ENCODE results near the gene ARID3A.

The ARID3A gene

GRCh38 chr19:934865-935479 lies 9.1 kb downstream of the ARID3A start:
- no peak for TF ChIP-seq CTCF (IDR thresholded peaks at IDR 0.05; ENCODE audit: insufficient read depth, missing control alignments)
- DNase-seq (ENCODE audit: insufficient read length, low spot score) (no peak), FAIRE-seq (no peak)

- DNase-seq (ENCODE audit: insufficient read length, low spot score) (no peak), FAIRE-seq (no peak)
- no peak for TF ChIP-seq CTCF (IDR thresholded peaks at IDR 0.05; ENCODE audit: insufficient read depth, missing control alignments)
Observed at GRCh38 chr19:936175-936546, 10.3 kb downstream of the ARID3A start.

- FAIRE-seq (no peak), DNase-seq (ENCODE audit: insufficient read length, low spot score) (no peak)
- no peak for TF ChIP-seq CTCF (IDR thresholded peaks at IDR 0.05; ENCODE audit: insufficient read depth, missing control alignments)
Observed at GRCh38 chr19:937259-937694, 11.4 kb downstream of the ARID3A start.

GRCh38 chr19:938233-938923 lies 12.5 kb downstream of the ARID3A start:
- no peak for TF ChIP-seq CTCF (IDR thresholded peaks at IDR 0.05; ENCODE audit: insufficient read depth, missing control alignments)
- no peak for FAIRE-seq
- no peak for DNase-seq (ENCODE audit: insufficient read length, low spot score)

- FAIRE-seq = no peak
Observed at GRCh38 chr19:939439-939838, 13.6 kb downstream of the ARID3A start.

GRCh38 chr19:939922-940321 lies 14.1 kb downstream of the ARID3A start:
- no peak for TF ChIP-seq CTCF (IDR thresholded peaks at IDR 0.05; ENCODE audit: insufficient read depth, missing control alignments)
- no peak for FAIRE-seq
- DNase-seq (ENCODE audit: insufficient read length, low spot score) = no peak

More at GRCh38 chr19:939439-939838, 13.6 kb downstream of the ARID3A start:
- TF ChIP-seq CTCF (IDR thresholded peaks at IDR 0.05; ENCODE audit: insufficient read depth, missing control alignments) = no peak
- DNase-seq (ENCODE audit: insufficient read length, low spot score) = no peak
